ENCODE results near the gene PRICKLE1.

PRICKLE1 gene

GRCh38 chr12:42474391-42474790 lies 115.2 kb downstream of the PRICKLE1 start:
- peak; percentile 66 for DNase-seq (ENCODE audit: low read depth)

GRCh38 chr12:42473561-42473960 lies 116.0 kb downstream of the PRICKLE1 start:
- DNase-seq (ENCODE audit: low read depth), result peak; percentile 30
- no peak for TF ChIP-seq CTCF (conservative IDR thresholded peaks at IDR 0.05; ENCODE audit: low read length)
- no peak overlapping the region for H3K4me3 ChIP-seq (ENCODE audit: low read length)

More at GRCh38 chr12:42474391-42474790, 115.2 kb downstream of the PRICKLE1 start:
- no peak overlapping the region for H3K4me3 ChIP-seq (ENCODE audit: low read length)
- no peak for TF ChIP-seq CTCF (conservative IDR thresholded peaks at IDR 0.05; ENCODE audit: low read length)

GRCh38 chr12:42473130-42473529 lies 116.4 kb downstream of the PRICKLE1 start:
- DNase-seq (ENCODE audit: low read depth), result peak; percentile 81
- TF ChIP-seq CTCF (conservative IDR thresholded peaks at IDR 0.05; ENCODE audit: low read length), result no peak
- no peak overlapping the region for H3K4me3 ChIP-seq (ENCODE audit: low read length)

DNA sequence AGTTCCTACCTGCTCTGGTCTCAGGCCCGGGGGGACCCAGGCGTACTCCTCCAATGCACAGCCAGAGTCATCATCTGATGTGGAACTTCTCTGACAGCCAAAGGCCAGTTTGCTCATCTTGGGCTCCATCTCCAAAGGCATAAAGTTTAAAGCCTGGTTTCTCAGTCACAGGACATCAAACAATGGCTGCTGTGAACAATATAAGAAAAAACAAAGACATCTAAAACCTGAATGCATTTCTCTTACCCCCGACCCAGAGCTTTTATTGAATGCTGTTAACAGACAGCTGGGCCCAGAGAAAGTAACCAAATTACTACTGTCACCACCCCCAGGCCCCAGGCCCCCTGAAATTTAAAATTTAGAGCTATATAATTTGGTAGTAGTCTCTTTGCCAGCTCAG lies 117.2 kb downstream of the PRICKLE1 start:
- DNase-seq (ENCODE audit: low read depth), result no peak

GRCh38 chr12:42469355-42470175 lies 120.0 kb downstream of the PRICKLE1 start:
- no peak overlapping the region for H3K4me3 ChIP-seq (ENCODE audit: low read length)
- no peak for DNase-seq (ENCODE audit: low read depth)

More for the DNA sequence above, 117.2 kb downstream of the PRICKLE1 start:
- no peak overlapping the region for H3K4me3 ChIP-seq (ENCODE audit: low read length)
- TF ChIP-seq CTCF (conservative IDR thresholded peaks at IDR 0.05; ENCODE audit: low read length), result no peak

GRCh38 chr12:42468921-42469320 lies 120.6 kb downstream of the PRICKLE1 start:
- H3K4me3 ChIP-seq (ENCODE audit: low read length), result no peak overlapping the region
- no peak for TF ChIP-seq CTCF (conservative IDR thresholded peaks at IDR 0.05; ENCODE audit: low read length)
- no peak for DNase-seq (ENCODE audit: low read depth)

More at GRCh38 chr12:42469355-42470175, 120.0 kb downstream of the PRICKLE1 start:
- no peak for TF ChIP-seq CTCF (conservative IDR thresholded peaks at IDR 0.05; ENCODE audit: low read length)

- H3K4me3 ChIP-seq (ENCODE audit: low read length), result no peak overlapping the region
- no peak for TF ChIP-seq CTCF (conservative IDR thresholded peaks at IDR 0.05; ENCODE audit: low read length)
- DNase-seq (ENCODE audit: low read depth), result no peak
Observed at GRCh38 chr12:42468341-42468821, 121.2 kb downstream of the PRICKLE1 start.
